GM23338 (cell line): ENCODE results near the gene FOXD4L1. TPM values are rescaled to one million over a fixed set of nuclear protein-coding genes. Genes with fewer than 3 reads are reported as not detected.
"Not testable (repeated sequence)": the region's sequence is repeated elsewhere in the genome, so short reads cannot be mapped to it uniquely, and the experiment has no call there.

Source experiments
- ATAC-seq: fragments of 200-7000 bp; cut with Tn5 transposase; 3 replicates; pipeline ENCODE4 v1.9.1; 2020
- DNase-seq: peaks from one replicate; pipeline ENCODE4 v3.0.0-alpha.2; 2015; ENCODE audit warnings: low spot score
- H2AFZ ChIP-seq: fragments of 200-600 bp; sonication (generic); 2 replicates; pipeline ENCODE4 v1.8.0; 2016; ENCODE audit warnings: antibody characterized with exemption, mild to moderate bottlenecking, moderate library complexity
- H3F3A ChIP-seq: fragments of 200-600 bp; sonication (generic); replicated peaks from 2 replicates; pipeline ENCODE4 v1.8.0; 2017; ENCODE audit warnings: antibody characterized with exemption, mixed run types, low read depth
- H3K27ac ChIP-seq: fragments of 200-600 bp; sonication (generic); 2 replicates; pipeline ENCODE4 v1.6.1; 2016; ENCODE audit warnings: low read depth
- H3K27me3 ChIP-seq: fragments of 200-600 bp; sonication (generic); 2 replicates; pipeline ENCODE4 v1.8.0; 2016; ENCODE audit warnings: mild to moderate bottlenecking, mixed run types, moderate library complexity; ENCODE audit not compliant: insufficient read depth
- H3K36me3 ChIP-seq: fragments of 200-600 bp; sonication (generic); 2 replicates; pipeline ENCODE4 v1.8.0; 2016; ENCODE audit warnings: mild to moderate bottlenecking; ENCODE audit not compliant: insufficient read depth
- H3K4me1 ChIP-seq: fragments of 200-600 bp; sonication (generic); 2 replicates; pipeline ENCODE4 v1.8.0; 2016; ENCODE audit warnings: mild to moderate bottlenecking, moderate library complexity; ENCODE audit not compliant: insufficient read depth
- H3K4me2 ChIP-seq: fragments of 200-600 bp; sonication (generic); 2 replicates; pipeline ENCODE4 v1.7.1; 2017; ENCODE audit warnings: mixed run types
- H3K4me3 ChIP-seq: fragments of 200-600 bp; sonication (generic); 2 replicates; pipeline ENCODE4 v1.6.1; 2016; ENCODE audit warnings: mixed run types
- H3K79me2 ChIP-seq: fragments of 200-600 bp; sonication (generic); replicated peaks from 2 replicates; pipeline ENCODE4 v1.8.0; 2017; ENCODE audit warnings: mild to moderate bottlenecking; ENCODE audit not compliant: insufficient read depth
- H3K9me2 ChIP-seq: fragments of 200-600 bp; sonication (generic); 2 replicates; pipeline ENCODE4 v1.8.0; 2017; ENCODE audit not compliant: insufficient read depth
- H4K20me1 ChIP-seq: fragments of 200-600 bp; sonication (generic); replicated peaks from 2 replicates; pipeline ENCODE4 v1.8.0; 2017; ENCODE audit warnings: mild to moderate bottlenecking; ENCODE audit not compliant: insufficient read depth
- H3K27ac Mint-ChIP-seq: 2 replicates; pipeline ENCODE4 v1.8.0; 2020; ENCODE audit warnings: inconsistent platforms, mild to moderate bottlenecking, moderate library complexity, mixed read lengths
- H3K27me3 Mint-ChIP-seq: 3 replicates; pipeline ENCODE4 v1.8.0; 2022; ENCODE audit warnings: low read depth, mild to moderate bottlenecking, moderate library complexity, mixed read lengths, inconsistent platforms; ENCODE audit not compliant: insufficient read depth, poor library complexity
- H3K36me3 Mint-ChIP-seq: 3 replicates; pipeline ENCODE4 v1.8.0; 2021; ENCODE audit warnings: low read depth, mild to moderate bottlenecking, inconsistent platforms, moderate library complexity, mixed read lengths
- H3K4me1 Mint-ChIP-seq: 3 replicates; pipeline ENCODE4 v1.8.0; 2020; ENCODE audit warnings: mild to moderate bottlenecking, inconsistent platforms, mixed read lengths
- H3K4me3 Mint-ChIP-seq: 3 replicates; pipeline ENCODE4 v1.8.0; 2021; ENCODE audit warnings: moderate library complexity, mild to moderate bottlenecking, inconsistent platforms, mixed read lengths
- H3K9me3 Mint-ChIP-seq: 3 replicates; pipeline ENCODE4 v1.8.0; 2020; ENCODE audit warnings: moderate library complexity, mild to moderate bottlenecking, inconsistent platforms, mixed read lengths
- long read RNA-seq: library from polyadenylated mRNA; unstranded; transcript quantifications from one replicate; pipeline ENCODE4 v2.0.0, GENCODE V29; 2020; ENCODE audit not compliant: unreplicated experiment
- polyA plus RNA-seq: library from polyadenylated mRNA; unstranded; fragments of >200 nt; fragmentation: Nextera tagmentation; extraction: Ambion mirVana; gene quantifications from 2 replicates; pipeline ENCODE4 v1.2.1, GENCODE V29; 2016
- total RNA-seq: library from RNA; depleted of rRNA; stranded (reverse); fragments of >200 nt; shearing (Covaris generic); gene quantifications from 2 replicates; pipeline ENCODE4 v1.2.3, GENCODE V29; 2014; rRNA removed

The FOXD4L1 gene
- total RNA-seq (not detected in 2 replicates), polyA plus RNA-seq (not detected in 2 replicates)
- long read RNA-seq: 0 reads

DNA sequence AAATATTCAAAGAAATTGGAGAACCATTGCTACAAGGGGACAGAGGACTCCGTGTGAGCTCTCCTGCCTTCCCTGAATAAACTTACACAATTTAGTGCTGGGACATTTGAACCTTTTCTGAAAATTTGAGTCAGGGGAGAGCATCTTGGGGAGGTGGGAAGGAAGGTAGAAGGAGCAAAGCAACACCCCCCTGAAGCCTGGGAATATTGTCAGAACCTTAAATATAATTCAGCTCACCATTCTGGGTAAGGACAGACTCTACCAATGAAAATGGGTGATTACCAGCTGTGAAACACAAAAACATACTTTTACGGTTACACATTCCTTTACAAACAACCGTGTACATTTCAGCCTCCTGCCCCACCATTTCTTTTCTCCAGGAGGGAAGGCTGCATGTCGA is at the start of gene FOXD4L1:
FOXD4L1 (plus strand) TSS at position 301 of the 400 bp plus-strand sequence. CDS start 592 bp downstream, outside the sequence.
- not testable (repeated sequence) for H3K27ac ChIP-seq, H3K79me2 ChIP-seq, H3K36me3 ChIP-seq, H3K4me2 ChIP-seq, H2AFZ ChIP-seq, H3K27ac Mint-ChIP-seq, DNase-seq, H3K4me1 Mint-ChIP-seq, H3F3A ChIP-seq, H3K36me3 Mint-ChIP-seq, H4K20me1 ChIP-seq, H3K9me2 ChIP-seq, H3K9me3 Mint-ChIP-seq, H3K4me1 ChIP-seq, ATAC-seq
- Histone ChIP-seq H3K4me3 (peak within 1 kb of the TSS; percentile 38; the same call in 1 of the 2 replicates), H3K27me3 (peaks cover 57% of the 10 kb centered on the region)
- peaks cover 54% of the 10 kb centered on the region for H3K27me3 Mint-ChIP-seq
- peak within 1 kb of the TSS; percentile 52 for H3K4me3 Mint-ChIP-seq

DNA sequence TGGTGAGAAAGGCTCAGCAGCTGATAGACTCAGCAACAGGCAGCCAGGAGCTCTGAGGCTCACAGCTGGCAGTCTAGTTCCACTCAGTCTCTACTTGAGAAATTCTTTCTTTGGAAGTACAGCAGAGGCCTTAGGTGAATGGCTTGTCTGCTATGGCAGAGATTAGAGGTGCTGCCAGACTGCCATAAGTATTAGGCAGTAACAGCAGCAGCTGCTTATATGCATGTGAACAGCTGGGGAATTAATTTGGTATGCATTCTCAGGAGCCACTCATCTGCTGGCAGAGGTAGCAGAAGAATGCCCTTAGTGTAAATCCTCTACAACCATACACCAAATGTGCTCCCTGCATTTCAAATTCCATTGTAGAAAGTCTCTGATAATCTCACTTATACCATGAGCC is 32.7 kb upstream of the FOXD4L1 start:
- not testable (repeated sequence) for H3K4me3 ChIP-seq, H3K9me3 Mint-ChIP-seq, H3K27ac ChIP-seq, H4K20me1 ChIP-seq, H3K4me1 Mint-ChIP-seq, DNase-seq, H3K79me2 ChIP-seq, H3K36me3 ChIP-seq, H3K4me3 Mint-ChIP-seq, H3K27ac Mint-ChIP-seq, H3K4me2 ChIP-seq, H3K27me3 Mint-ChIP-seq, H2AFZ ChIP-seq, H3K9me2 ChIP-seq, H3F3A ChIP-seq, H3K36me3 Mint-ChIP-seq, H3K27me3 ChIP-seq, H3K4me1 ChIP-seq, ATAC-seq

DNA sequence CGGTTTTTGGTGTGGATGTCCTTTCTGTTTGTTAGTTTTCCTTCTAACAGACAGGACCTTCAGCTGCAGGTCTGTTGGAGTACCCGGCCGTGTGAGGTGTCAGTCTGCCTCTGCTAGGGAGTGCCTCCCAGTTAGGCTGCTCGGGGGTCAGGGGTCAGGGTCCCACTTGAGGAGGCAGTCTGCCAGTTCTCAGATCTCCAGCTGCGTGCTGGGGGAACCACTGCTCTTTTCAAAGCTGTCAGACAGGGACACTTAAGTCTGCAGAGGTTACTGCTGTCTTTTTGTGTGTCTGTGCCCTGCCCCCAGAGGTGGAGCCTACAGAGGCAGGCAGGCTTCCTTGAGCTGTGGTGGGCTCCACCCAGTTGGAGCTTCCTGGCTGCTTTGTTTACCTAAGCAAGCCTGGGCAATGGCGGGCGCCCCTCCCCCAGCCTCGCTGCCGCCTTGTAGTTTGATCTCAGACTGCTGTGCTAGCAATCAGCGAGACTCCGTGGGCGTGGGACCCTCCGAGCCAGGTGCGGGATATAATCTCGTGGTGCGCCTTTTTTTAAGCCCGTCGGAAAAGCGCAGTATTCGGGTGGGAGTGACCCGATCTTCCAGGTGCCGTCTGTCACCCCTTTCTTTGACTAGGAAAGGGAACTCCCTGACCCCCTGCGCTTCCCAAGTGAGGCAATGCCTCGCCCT is 21.6 kb upstream of the FOXD4L1 start:
- Mint-ChIP-seq H3K36me3 (peaks cover 17% of the 10 kb centered on the region), H3K4me3 (peak overlapping the region; percentile 56; the same call in 2 of the 3 replicates)
- DNase-seq, H3K79me2 ChIP-seq, H4K20me1 ChIP-seq, ATAC-seq, H3F3A ChIP-seq, H3K9me3 Mint-ChIP-seq, H2AFZ ChIP-seq, H3K27me3 ChIP-seq, H3K4me1 ChIP-seq, H3K27me3 Mint-ChIP-seq, H3K9me2 ChIP-seq, H3K36me3 ChIP-seq, H3K27ac Mint-ChIP-seq, H3K4me1 Mint-ChIP-seq, H3K4me3 ChIP-seq, H3K27ac ChIP-seq: not testable (repeated sequence)
- peak overlapping the region; percentile 53; the same call in 1 of the 2 replicates for H3K4me2 ChIP-seq

DNA sequence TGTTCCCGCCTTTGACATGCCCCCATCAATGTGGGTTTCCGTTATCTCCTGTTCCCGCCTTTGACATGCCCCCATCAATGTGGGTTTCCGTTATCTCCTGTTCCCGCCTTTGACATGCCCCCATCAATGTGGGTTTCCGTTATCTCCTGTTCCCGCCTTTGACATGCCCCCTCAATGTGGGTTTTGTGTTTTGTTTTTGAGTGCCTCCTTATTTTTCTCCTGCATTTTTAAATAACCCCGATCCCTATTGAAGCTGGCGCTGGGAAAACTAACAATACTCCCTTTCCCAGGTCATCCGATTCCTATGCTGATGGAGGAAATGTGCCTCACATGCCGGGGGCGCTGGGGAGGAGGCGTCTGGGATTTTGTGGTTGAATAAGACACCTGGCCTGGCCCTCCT is 1.9 kb upstream of the FOXD4L1 start:
- not testable (repeated sequence) for H3K36me3 ChIP-seq, H3K4me1 Mint-ChIP-seq, H2AFZ ChIP-seq, H3F3A ChIP-seq, H3K27ac ChIP-seq, H3K4me3 Mint-ChIP-seq, H3K79me2 ChIP-seq, H4K20me1 ChIP-seq, H3K4me2 ChIP-seq, H3K9me2 ChIP-seq, H3K4me1 ChIP-seq, H3K9me3 Mint-ChIP-seq, H3K27ac Mint-ChIP-seq, H3K4me3 ChIP-seq, H3K36me3 Mint-ChIP-seq, ATAC-seq
- peaks cover 40% of the 10 kb centered on the region for H3K27me3 ChIP-seq
- peaks cover 41% of the 10 kb centered on the region for H3K27me3 Mint-ChIP-seq
- DNase-seq: peak; percentile 11
